H9 (cell line): ENCODE results near the gene PRKCZ. TPM values are rescaled to one million over a fixed set of nuclear protein-coding genes. Genes with fewer than 3 reads are reported as not detected.

ENCODE experiments used
- DNase-seq: peaks from one replicate; pipeline ENCODE4 v3.0.0-alpha.2; 2017
- H2AFZ ChIP-seq: one replicate; pipeline ENCODE4 v1.6.1; 2013; ENCODE audit warnings: mild to moderate bottlenecking, low read length, control low read depth, moderate library complexity
- H2AK5ac ChIP-seq: 2 replicates; pipeline ENCODE4 v1.6.1; 2013; ENCODE audit warnings: low read length, control low read depth, mixed read lengths; ENCODE audit not compliant: insufficient read length
- H2BK120ac ChIP-seq: one replicate; pipeline ENCODE4 v1.6.1; 2013; ENCODE audit warnings: low read depth, mild to moderate bottlenecking, low read length, control low read depth, inconsistent platforms; ENCODE audit not compliant: poor library complexity, severe bottlenecking
- H2BK12ac ChIP-seq: 2 replicates; pipeline ENCODE4 v1.6.1; 2013; ENCODE audit warnings: low read length, control low read depth, mixed read lengths, low read depth; ENCODE audit not compliant: insufficient read length
- H2BK15ac ChIP-seq: 2 replicates; pipeline ENCODE4 v1.6.1; 2013; ENCODE audit warnings: low read depth, low read length, control low read depth
- H2BK20ac ChIP-seq: one replicate; pipeline ENCODE4 v1.6.1; 2013; ENCODE audit warnings: low read depth, mild to moderate bottlenecking, low read length, control low read depth, inconsistent platforms; ENCODE audit not compliant: poor library complexity, severe bottlenecking
- H2BK5ac ChIP-seq: 2 replicates; pipeline ENCODE4 v1.6.1; 2013; ENCODE audit warnings: low read length, control low read depth, mixed read lengths; ENCODE audit not compliant: insufficient read length
- H3K14ac ChIP-seq: 2 replicates; pipeline ENCODE4 v1.6.1; 2013; ENCODE audit warnings: low read length, control low read depth; ENCODE audit not compliant: insufficient read depth
- H3K18ac ChIP-seq: 2 replicates; pipeline ENCODE4 v1.6.1; 2013; ENCODE audit warnings: low read depth, mild to moderate bottlenecking, mixed read lengths, low read length, control low read depth; ENCODE audit not compliant: insufficient read length
- H3K23ac ChIP-seq: 2 replicates; pipeline ENCODE4 v1.6.1; 2013; ENCODE audit warnings: low read length, control low read depth, mixed read lengths, low read depth; ENCODE audit not compliant: insufficient read length
- H3K23me2 ChIP-seq: 2 replicates; pipeline ENCODE4 v1.6.1; 2013; ENCODE audit warnings: low read depth, mild to moderate bottlenecking, mixed read lengths, low read length, control low read depth; ENCODE audit not compliant: insufficient read length, poor library complexity, severe bottlenecking
- H3K27ac ChIP-seq: 2 replicates; pipeline ENCODE4 v1.5.1; 2013; ENCODE audit warnings: low read length, control low read depth, mixed read lengths, low read depth; ENCODE audit not compliant: insufficient read length
- H3K27me3 ChIP-seq: 2 replicates; pipeline ENCODE4 v1.6.1; 2013; ENCODE audit warnings: low read length, control low read depth, inconsistent platforms; ENCODE audit not compliant: insufficient read depth
- H3K4ac ChIP-seq: 2 replicates; pipeline ENCODE4 v1.6.1; 2013; ENCODE audit warnings: low read depth, mild to moderate bottlenecking, control low read depth, inconsistent platforms, low read length, moderate library complexity
- H3K4me1 ChIP-seq: 2 replicates; pipeline ENCODE4 v1.6.1; 2013; ENCODE audit warnings: low read length, control low read depth, inconsistent platforms; ENCODE audit not compliant: insufficient read depth
- H3K4me2 ChIP-seq: 2 replicates; pipeline ENCODE4 v1.6.1; 2013; ENCODE audit warnings: low read length, control low read depth, mixed read lengths; ENCODE audit not compliant: insufficient read length, insufficient read depth
- H3K56ac ChIP-seq: 2 replicates; pipeline ENCODE4 v1.6.1; 2013; ENCODE audit warnings: low read depth, mild to moderate bottlenecking, mixed read lengths, low read length, control low read depth; ENCODE audit not compliant: insufficient read length
- H3K79me1 ChIP-seq: 2 replicates; pipeline ENCODE4 v1.6.1; 2013; ENCODE audit warnings: low read depth, mild to moderate bottlenecking, moderate library complexity, low read length, control low read depth, inconsistent platforms; ENCODE audit not compliant: insufficient read depth, poor library complexity, severe bottlenecking
- H3K79me2 ChIP-seq: 2 replicates; pipeline ENCODE4 v1.6.1; 2013; ENCODE audit warnings: low read length, control low read depth, inconsistent platforms; ENCODE audit not compliant: insufficient read depth
- H3K9ac ChIP-seq: 2 replicates; pipeline ENCODE4 v1.6.1; 2013; ENCODE audit warnings: low read length, control low read depth, mixed read lengths; ENCODE audit not compliant: insufficient read length; ENCODE audit errors: extremely low read depth
- H3K9me3 ChIP-seq: one replicate; pipeline ENCODE4 v1.6.1; 2013; ENCODE audit warnings: low read depth, low read length, inconsistent platforms; ENCODE audit not compliant: control insufficient read depth
- H3T11ph ChIP-seq: one replicate; pipeline ENCODE4 v1.6.1; 2013; ENCODE audit warnings: mild to moderate bottlenecking, low read length, control low read depth, inconsistent platforms
- H4K20me1 ChIP-seq: one replicate; pipeline ENCODE4 v1.6.1; 2013; ENCODE audit not compliant: control insufficient read depth, insufficient read length, insufficient read depth
- H4K5ac ChIP-seq: 2 replicates; pipeline ENCODE4 v1.6.1; 2013; ENCODE audit warnings: low read depth, mild to moderate bottlenecking, mixed read lengths, low read length, control low read depth; ENCODE audit not compliant: insufficient read length
- H4K8ac ChIP-seq: replicated peaks from 2 replicates; pipeline ENCODE4 v1.6.1; 2013; ENCODE audit warnings: low read length, control low read depth, mixed read lengths, low read depth; ENCODE audit not compliant: insufficient read length
- H4K91ac ChIP-seq: 2 replicates; pipeline ENCODE4 v1.6.1; 2013; ENCODE audit warnings: low read depth, mild to moderate bottlenecking, moderate library complexity, mixed read lengths, low read length, control low read depth; ENCODE audit not compliant: insufficient read length
- H3K27ac Mint-ChIP-seq, 3 experiments: 2 replicates in 2 of 3; 3 replicates in 1 of 3; pipeline ENCODE4 v1.8.0; 2020 to 2021; ENCODE audit warnings: mixed read lengths in 3 of 3, mild to moderate bottlenecking in 1 of 3, moderate library complexity in 1 of 3
- H3K27me3 Mint-ChIP-seq: 2 replicates; pipeline ENCODE4 v1.8.0; 2021; ENCODE audit warnings: low read depth, mild to moderate bottlenecking, moderate library complexity, mixed read lengths
- H3K36me3 Mint-ChIP-seq, 3 experiments: 2 replicates in 2 of 3; 3 replicates in 1 of 3; pipeline ENCODE4 v1.8.0; 2020 to 2021; ENCODE audit warnings: low read depth in 3 of 3, mixed read lengths in 3 of 3; ENCODE audit not compliant: insufficient read depth in 1 of 3
- H3K4me1 Mint-ChIP-seq, 2 experiments: 2 replicates each; pipeline ENCODE4 v1.8.0; 2020; ENCODE audit warnings: mixed read lengths in 2 of 2
- H3K4me3 Mint-ChIP-seq, 2 experiments: 2 replicates in 1 of 2; 3 replicates in 1 of 2; pipeline ENCODE4 v1.8.0; 2020 to 2021; ENCODE audit warnings: mild to moderate bottlenecking in 2 of 2, mixed read lengths in 2 of 2, moderate library complexity in 1 of 2
- H3K9me3 Mint-ChIP-seq, 2 experiments: 2 replicates in 1 of 2; 3 replicates in 1 of 2; pipeline ENCODE4 v1.8.0; 2020; ENCODE audit warnings: mild to moderate bottlenecking in 2 of 2, mixed read lengths in 2 of 2, moderate library complexity in 1 of 2
- CTCF ChIP-seq: fragments of 200-600 bp; sonication (generic); conservative IDR thresholded peaks from 3 replicates; pipeline ENCODE4 v1.8.0; 2021; ENCODE audit warnings: antibody characterized with exemption, mild to moderate bottlenecking
- WGBS: extraction: QIAGEN DNeasy Blood & Tissue Kit; methylation state at CpG from one replicate; pipeline ENCODE4 v1.1.7; 2013; ENCODE audit warnings: missing lambda C conversion rate, low lambda C conversion rate, mixed read lengths; ENCODE audit not compliant: insufficient read length; ENCODE audit errors: extremely low coverage; 5-methylcytosine and 5-hydroxymethylcytosine counted together
- total RNA-seq: library from RNA; stranded (reverse); gene quantifications from 2 replicates; pipeline ENCODE4 v1.2.1, GENCODE V29; 2021

The PRKCZ gene
- total RNA-seq, 1 experiment from 2014 or later = 48.4 TPM

- Histone ChIP-seq H3K18ac (no peak overlapping the region), H3K4me1 (no peaks in the 10 kb centered on the region), H3K9me3 (no peaks in the 10 kb centered on the region), H2AK5ac (no peak overlapping the region), H3K56ac (no peak overlapping the region), H3K23me2 (no peaks in the 10 kb centered on the region), H2BK15ac (no peak overlapping the region), H2AFZ (no peak overlapping the region), H3K27me3 (no peaks in the 10 kb centered on the region), H4K91ac (no peak overlapping the region), H4K20me1 (no peaks in the 10 kb centered on the region), H3K79me1 (no peaks in the 10 kb centered on the region), H2BK5ac (no peak overlapping the region), H3K79me2 (no peaks in the 10 kb centered on the region), H2BK12ac (no peak overlapping the region), H3K9ac (no peak overlapping the region), H4K8ac (no peak overlapping the region), H3K4me2 (no peak overlapping the region), H2BK20ac (no peak overlapping the region), H3K23ac (no peak overlapping the region), H3K27ac (no peak overlapping the region), H3K4ac (no peak overlapping the region), H4K5ac (no peak overlapping the region), H3T11ph (no peak overlapping the region), H3K14ac (no peak overlapping the region), H2BK120ac (no peak overlapping the region)
- H3K4me3 Mint-ChIP-seq = no peak overlapping the region
- H3K27ac Mint-ChIP-seq = no peak overlapping the region; a peak in 1 of 7 replicates
- no CpG with 5 or more reads among the region's 43 CpGs for WGBS
- no peaks in the 10 kb centered on the region for H3K27me3 Mint-ChIP-seq
- peaks cover 0 to 12% of the 10 kb centered on the region in 2 experiments; a peak in 2 of 4 replicates for H3K4me1 Mint-ChIP-seq
- TF ChIP-seq CTCF = no peak
- peaks cover 2 to 31% (median 28%) of the 10 kb centered on the region in 3 experiments for H3K36me3 Mint-ChIP-seq
- H3K9me3 Mint-ChIP-seq = no peaks in the 10 kb centered on the region
- DNase-seq = no peak
Measured at GRCh38 chr1:2169200-2169836, 119.1 kb downstream of the PRKCZ start.
